Measurements from ENCODE around the gene SMPX.
"Not testable (repeated sequence)": the region's sequence is repeated elsewhere in the genome, so short reads cannot be mapped to it uniquely, and the experiment has no call there.

- not testable (repeated sequence) for TF ChIP-seq EZH2 (IDR thresholded peaks at IDR 0.05; ENCODE audit: insufficient read depth, low read length); CTCF (IDR thresholded peaks at IDR 0.05; ENCODE audit: insufficient read depth, low read depth, low read length)
These were observed 15.1 kb upstream of the SMPX start for GRCh38 chrX:21773036-21773435.
